Measurements from ENCODE around the gene GINS2.
A peak's percentile ranks its signal among the peaks of the same experiment; 100 is the strongest.

Gene GINS2

DNA sequence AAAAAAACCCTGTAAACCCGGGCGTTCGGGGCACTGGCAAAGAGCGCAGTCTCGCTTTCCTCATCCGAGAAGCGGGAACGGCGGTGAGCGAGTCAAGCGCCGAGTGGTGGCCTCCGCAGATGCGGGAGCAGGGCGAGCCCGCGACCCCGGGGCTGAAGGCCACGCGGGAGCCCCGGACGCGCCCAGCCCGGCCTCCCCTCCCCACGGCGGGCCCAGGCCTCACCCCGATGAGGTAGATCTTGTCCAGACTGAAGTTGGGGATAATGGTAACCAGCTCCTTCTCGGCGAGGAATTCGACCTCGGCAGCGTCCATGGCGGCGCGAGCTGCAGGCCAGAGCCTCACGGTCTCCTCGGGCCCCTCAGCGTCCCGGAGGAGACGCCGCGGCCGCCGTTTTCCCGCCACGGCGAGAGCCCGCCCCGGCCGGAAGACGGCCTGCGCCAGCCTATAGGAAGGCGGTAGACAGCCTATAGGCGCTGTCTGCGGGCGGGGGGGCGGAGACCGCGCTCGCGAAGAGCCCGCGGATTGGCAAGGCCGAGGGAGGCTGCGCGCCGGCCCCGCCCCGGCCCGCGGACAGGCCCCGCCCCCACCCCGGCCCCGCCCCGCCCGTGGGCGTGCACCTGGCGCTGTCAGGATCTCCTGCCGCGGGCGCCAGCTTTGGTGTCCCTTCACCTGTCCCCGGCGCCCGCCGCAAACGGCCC is at the start of gene GINS2:
Gene GINS2 (minus strand): TSS at position 369 of the 699 bp plus-strand sequence. CDS start 56 bp downstream, at position 313.
- Histone ChIP-seq H3K9ac (ENCODE audit: low read length) (peak within 1 kb of the TSS; percentile 98), H3K36me3 (ENCODE audit: control insufficient read depth, insufficient read depth, low read length) (peaks cover 17% of the 10 kb centered on the region), H3K9me3 (ENCODE audit: control insufficient read depth, insufficient read depth, low read depth, low read length) (no peaks in the 10 kb centered on the region), H3K27ac (ENCODE audit: low read depth, low read length) (peak within 1 kb of the TSS; percentile 92), H3K4me3 (ENCODE audit: low read depth, low read length) (peak within 1 kb of the TSS; percentile 95), H3K4me1 (ENCODE audit: control insufficient read depth, insufficient read depth, low read length) (peaks cover 7% of the 10 kb centered on the region), H3K27me3 (ENCODE audit: control insufficient read depth, insufficient read depth, low read length) (peaks cover 13% of the 10 kb centered on the region; the same call in 1 of the 2 replicates)

DNA sequence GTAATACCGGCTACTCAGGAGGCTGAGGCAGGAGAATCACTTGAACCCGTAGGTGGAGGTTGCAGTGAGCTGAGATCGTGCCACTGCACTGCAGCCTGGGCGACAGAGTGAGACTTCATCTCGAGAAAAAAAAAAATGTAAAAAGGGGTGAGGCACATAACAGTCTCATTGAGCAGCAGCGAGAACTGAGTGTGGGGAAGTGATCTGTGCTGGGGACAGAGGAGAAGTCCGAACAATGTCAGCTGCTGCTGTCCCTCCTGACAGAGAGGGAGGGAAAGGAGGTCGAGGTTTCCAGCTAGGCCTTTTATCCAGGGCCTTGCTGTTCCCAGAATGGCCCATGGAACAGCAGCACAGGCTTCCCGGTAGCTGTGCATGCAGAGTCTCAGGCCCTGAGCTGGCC is 48.2 kb upstream of the GINS2 start:
- Histone ChIP-seq H3K4me1 (ENCODE audit: control insufficient read depth, insufficient read depth, low read length) (peaks cover 20% of the 10 kb centered on the region), H3K9ac (ENCODE audit: low read length) (no peak overlapping the region), H3K27me3 (ENCODE audit: control insufficient read depth, insufficient read depth, low read length) (no peaks in the 10 kb centered on the region), H3K27ac (ENCODE audit: low read depth, low read length) (no peak overlapping the region), H3K36me3 (ENCODE audit: control insufficient read depth, insufficient read depth, low read length) (no peaks in the 10 kb centered on the region), H3K4me3 (ENCODE audit: low read depth, low read length) (no peak overlapping the region), H3K9me3 (ENCODE audit: control insufficient read depth, insufficient read depth, low read depth, low read length) (no peaks in the 10 kb centered on the region)

DNA sequence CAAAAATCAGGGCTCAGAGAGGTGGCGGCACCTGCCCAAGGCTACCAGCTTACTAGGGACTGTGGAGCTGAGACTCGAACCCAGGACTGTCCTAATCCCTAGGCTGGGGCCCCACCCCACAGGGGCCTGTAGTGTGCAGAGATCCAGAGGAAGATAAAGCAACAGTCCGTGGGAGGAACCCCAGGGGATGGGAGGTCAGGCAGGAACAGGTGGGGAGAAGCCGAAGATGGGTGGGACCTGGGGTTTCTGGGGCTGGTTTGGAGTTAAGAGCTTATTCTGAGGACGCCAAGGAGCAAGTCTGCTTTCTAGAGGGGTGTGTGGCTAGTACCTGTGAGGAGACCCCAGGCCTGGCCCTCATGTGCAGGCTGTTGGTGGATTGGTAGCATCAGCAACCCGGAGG is 47.2 kb upstream of the GINS2 start:
- Histone ChIP-seq H3K4me1 (ENCODE audit: control insufficient read depth, insufficient read depth, low read length) (peaks cover 20% of the 10 kb centered on the region), H3K36me3 (ENCODE audit: control insufficient read depth, insufficient read depth, low read length) (no peaks in the 10 kb centered on the region), H3K4me3 (ENCODE audit: low read depth, low read length) (no peak overlapping the region), H3K9ac (ENCODE audit: low read length) (no peak overlapping the region), H3K27me3 (ENCODE audit: control insufficient read depth, insufficient read depth, low read length) (no peaks in the 10 kb centered on the region), H3K27ac (ENCODE audit: low read depth, low read length) (no peak overlapping the region), H3K9me3 (ENCODE audit: control insufficient read depth, insufficient read depth, low read depth, low read length) (no peaks in the 10 kb centered on the region)

DNA sequence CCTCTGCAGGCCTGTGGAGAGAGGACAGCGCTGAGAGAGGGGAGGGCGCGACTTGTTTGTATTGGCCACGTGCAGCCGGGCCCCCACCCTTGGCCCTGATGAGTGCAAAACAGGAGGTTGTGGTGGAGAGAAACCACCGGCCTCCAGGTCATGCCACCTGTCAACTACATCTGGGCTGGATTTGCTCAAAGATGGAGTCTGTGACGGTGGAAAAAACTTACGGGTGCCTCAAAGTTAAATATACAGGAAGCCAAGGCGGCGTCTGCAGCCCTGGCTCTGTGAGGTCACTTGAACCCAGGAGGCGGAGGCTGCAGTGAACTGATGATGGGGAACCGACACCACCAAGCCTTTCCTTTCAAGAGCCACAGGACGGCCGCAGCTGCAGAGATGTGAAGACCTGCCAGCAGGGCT is 46.5 kb upstream of the GINS2 start:
- Histone ChIP-seq H3K4me3 (ENCODE audit: low read depth, low read length) (no peak overlapping the region), H3K36me3 (ENCODE audit: control insufficient read depth, insufficient read depth, low read length) (no peaks in the 10 kb centered on the region), H3K4me1 (ENCODE audit: control insufficient read depth, insufficient read depth, low read length) (peaks cover 20% of the 10 kb centered on the region), H3K9ac (ENCODE audit: low read length) (no peak overlapping the region), H3K9me3 (ENCODE audit: control insufficient read depth, insufficient read depth, low read depth, low read length) (no peaks in the 10 kb centered on the region), H3K27ac (ENCODE audit: low read depth, low read length) (no peak overlapping the region), H3K27me3 (ENCODE audit: control insufficient read depth, insufficient read depth, low read length) (no peaks in the 10 kb centered on the region)

DNA sequence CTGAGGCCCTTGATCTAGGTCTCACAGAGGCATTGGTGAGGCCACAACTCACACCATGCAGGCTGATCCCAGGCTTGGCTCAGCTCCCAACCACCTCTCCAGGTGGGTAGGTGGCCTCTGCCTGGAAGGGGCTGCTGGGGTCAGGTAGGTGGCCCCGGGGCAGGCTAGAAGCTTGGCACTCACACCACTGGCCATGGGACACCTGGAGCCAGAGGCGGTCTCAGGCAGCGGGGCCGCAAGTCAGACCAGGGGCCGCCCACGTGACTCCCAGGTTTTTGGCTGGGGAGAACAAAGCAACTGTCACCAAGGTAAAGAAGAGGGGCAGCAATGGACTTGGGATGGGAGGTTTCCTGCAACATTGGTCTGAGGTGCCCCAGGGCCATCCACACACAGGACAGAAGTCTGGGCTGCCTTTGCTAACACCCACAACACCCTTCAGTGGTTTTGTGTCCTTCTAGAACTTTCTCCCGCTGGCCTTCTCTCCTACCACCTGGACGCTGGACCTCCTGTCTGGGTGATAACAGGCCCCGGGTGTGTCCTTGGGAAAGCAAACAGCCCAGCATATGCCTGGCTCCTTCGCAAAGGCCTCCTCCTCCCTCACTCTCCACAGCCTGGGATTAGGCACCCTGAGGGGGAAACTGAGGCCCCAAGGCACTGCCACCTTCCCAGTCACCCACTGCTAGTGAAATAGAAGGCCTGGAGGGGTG is 45.7 kb upstream of the GINS2 start:
- Histone ChIP-seq H3K9ac (ENCODE audit: low read length) (no peak overlapping the region), H3K4me1 (ENCODE audit: control insufficient read depth, insufficient read depth, low read length) (peaks cover 28% of the 10 kb centered on the region), H3K4me3 (ENCODE audit: low read depth, low read length) (0 out of 2 replicates have a peak overlapping the region, but pooled peaks have one; percentile 4), H3K27me3 (ENCODE audit: control insufficient read depth, insufficient read depth, low read length) (no peaks in the 10 kb centered on the region), H3K9me3 (ENCODE audit: control insufficient read depth, insufficient read depth, low read depth, low read length) (no peaks in the 10 kb centered on the region), H3K36me3 (ENCODE audit: control insufficient read depth, insufficient read depth, low read length) (no peaks in the 10 kb centered on the region), H3K27ac (ENCODE audit: low read depth, low read length) (no peak overlapping the region)

DNA sequence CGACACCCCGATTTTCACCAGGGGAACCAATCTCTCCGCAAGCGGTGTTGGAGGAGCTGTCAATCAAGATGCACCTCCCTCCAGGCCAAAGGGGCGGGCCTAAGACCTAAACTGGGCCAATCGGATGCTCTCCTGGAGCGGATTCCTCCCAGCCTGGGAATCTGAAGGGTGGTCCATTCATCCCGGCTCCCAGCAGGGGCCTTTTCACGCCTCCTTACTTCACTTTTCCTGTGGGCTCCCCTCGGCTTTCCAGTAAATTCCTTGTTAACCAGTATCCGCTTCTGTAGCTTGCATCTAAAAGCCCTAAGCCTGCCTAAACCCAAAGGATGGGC is 45.1 kb upstream of the GINS2 start:
- Histone ChIP-seq H3K4me3 (ENCODE audit: low read depth, low read length) (0 out of 2 replicates have a peak overlapping the region, but pooled peaks have one; percentile 4), H3K9ac (ENCODE audit: low read length) (no peak overlapping the region)

DNA sequence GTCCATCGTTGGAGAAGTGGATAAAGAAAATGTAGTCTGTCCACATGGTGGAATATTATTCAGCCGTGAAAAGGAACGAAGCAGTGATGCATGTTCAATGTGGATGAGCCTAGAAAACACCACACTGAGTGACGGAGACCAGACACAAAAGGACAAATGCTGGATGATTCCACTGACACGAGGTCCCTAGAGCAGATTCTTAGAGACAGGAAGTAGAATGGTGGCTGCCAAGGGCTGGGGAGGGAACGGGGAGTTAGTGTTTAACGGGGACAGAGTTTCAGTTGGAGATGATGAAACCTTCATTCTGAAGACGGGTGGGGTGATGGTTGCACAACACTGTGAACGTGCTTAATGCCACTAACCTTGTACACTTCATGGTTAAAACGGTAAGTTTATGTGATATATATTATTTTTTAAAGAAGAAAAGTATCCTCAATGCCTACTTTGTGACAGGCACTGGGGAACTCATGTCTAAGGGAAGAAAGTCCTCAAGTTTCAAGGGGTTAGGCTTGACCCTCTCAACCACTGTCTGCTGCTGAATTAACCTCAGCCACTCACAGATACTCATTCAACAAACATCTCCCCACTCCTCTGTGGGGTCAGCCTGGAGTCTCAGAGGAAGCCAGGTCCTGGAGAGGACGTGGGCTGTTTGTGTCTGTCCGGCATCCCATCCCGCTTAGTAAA is 44.5 kb upstream of the GINS2 start:
- no peak overlapping the region for H3K27ac ChIP-seq (ENCODE audit: low read depth, low read length)
- no peak overlapping the region for H3K9ac ChIP-seq (ENCODE audit: low read length)
- H3K27me3 ChIP-seq (ENCODE audit: control insufficient read depth, insufficient read depth, low read length) = no peaks in the 10 kb centered on the region
- H3K4me3 ChIP-seq (ENCODE audit: low read depth, low read length) = no peak overlapping the region
- no peaks in the 10 kb centered on the region for H3K36me3 ChIP-seq (ENCODE audit: control insufficient read depth, insufficient read depth, low read length)
- H3K4me1 ChIP-seq (ENCODE audit: control insufficient read depth, insufficient read depth, low read length) = peaks cover 27% of the 10 kb centered on the region
- H3K9me3 ChIP-seq (ENCODE audit: control insufficient read depth, insufficient read depth, low read depth, low read length) = no peaks in the 10 kb centered on the region

More for the DNA sequence above, 45.1 kb upstream of the GINS2 start:
- Histone ChIP-seq H3K4me1 (ENCODE audit: control insufficient read depth, insufficient read depth, low read length) (peaks cover 29% of the 10 kb centered on the region), H3K9me3 (ENCODE audit: control insufficient read depth, insufficient read depth, low read depth, low read length) (no peaks in the 10 kb centered on the region), H3K36me3 (ENCODE audit: control insufficient read depth, insufficient read depth, low read length) (no peaks in the 10 kb centered on the region), H3K27ac (ENCODE audit: low read depth, low read length) (no peak overlapping the region), H3K27me3 (ENCODE audit: control insufficient read depth, insufficient read depth, low read length) (no peaks in the 10 kb centered on the region)

DNA sequence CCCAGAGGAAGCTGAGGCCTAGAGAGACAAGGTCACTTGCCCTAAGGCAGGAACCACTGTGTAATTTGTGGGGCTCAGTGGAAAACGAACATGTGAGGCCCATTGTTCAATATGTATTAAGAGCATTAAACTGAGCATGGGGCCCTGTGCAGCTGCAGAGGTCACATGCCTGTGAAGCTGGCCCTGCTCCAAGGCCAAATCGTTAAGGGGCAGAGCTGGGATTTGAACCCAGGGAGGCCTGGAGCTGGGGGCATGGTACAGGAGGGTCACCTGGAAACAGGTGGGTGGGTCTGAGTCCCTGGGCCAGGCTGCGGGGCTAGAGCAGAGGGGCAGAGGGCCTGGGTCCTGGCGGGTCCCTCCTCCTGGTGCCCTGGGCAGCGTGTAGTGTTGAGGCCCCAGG is 42.4 kb upstream of the GINS2 start:
- H3K27ac ChIP-seq (ENCODE audit: low read depth, low read length) = no peak overlapping the region
- no peak overlapping the region for H3K4me3 ChIP-seq (ENCODE audit: low read depth, low read length)
- H3K9me3 ChIP-seq (ENCODE audit: control insufficient read depth, insufficient read depth, low read depth, low read length) = no peaks in the 10 kb centered on the region
- no peaks in the 10 kb centered on the region for H3K27me3 ChIP-seq (ENCODE audit: control insufficient read depth, insufficient read depth, low read length)
- H3K9ac ChIP-seq (ENCODE audit: low read length) = no peak overlapping the region
- 0 out of 2 replicates have a peak, but pooled peaks cover 2% of the 10 kb centered on the region for H3K36me3 ChIP-seq (ENCODE audit: control insufficient read depth, insufficient read depth, low read length)
- peaks cover 27% of the 10 kb centered on the region for H3K4me1 ChIP-seq (ENCODE audit: control insufficient read depth, insufficient read depth, low read length)

DNA sequence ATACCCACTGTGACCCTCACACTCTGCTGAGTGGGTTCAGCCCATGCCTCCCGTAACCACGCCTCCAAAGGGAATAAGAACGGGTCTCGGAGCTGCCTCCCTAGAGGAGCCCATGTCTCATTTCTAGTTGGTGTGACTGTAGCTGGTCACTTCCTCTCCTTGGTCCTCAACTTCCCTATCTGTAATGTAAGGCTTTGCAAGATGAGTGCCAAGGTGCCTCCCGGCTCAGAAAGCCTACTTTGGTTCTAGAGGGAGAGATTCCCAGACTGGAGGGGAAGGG is 41.4 kb upstream of the GINS2 start:
- Histone ChIP-seq H3K4me3 (ENCODE audit: low read depth, low read length) (no peak overlapping the region), H3K9ac (ENCODE audit: low read length) (peak overlapping the region; percentile 43), H3K27ac (ENCODE audit: low read depth, low read length) (no peak overlapping the region), H3K4me1 (ENCODE audit: control insufficient read depth, insufficient read depth, low read length) (peaks cover 27% of the 10 kb centered on the region), H3K27me3 (ENCODE audit: control insufficient read depth, insufficient read depth, low read length) (no peaks in the 10 kb centered on the region), H3K36me3 (ENCODE audit: control insufficient read depth, insufficient read depth, low read length) (0 out of 2 replicates have a peak, but pooled peaks cover 5% of the 10 kb centered on the region), H3K9me3 (ENCODE audit: control insufficient read depth, insufficient read depth, low read depth, low read length) (no peaks in the 10 kb centered on the region)

DNA sequence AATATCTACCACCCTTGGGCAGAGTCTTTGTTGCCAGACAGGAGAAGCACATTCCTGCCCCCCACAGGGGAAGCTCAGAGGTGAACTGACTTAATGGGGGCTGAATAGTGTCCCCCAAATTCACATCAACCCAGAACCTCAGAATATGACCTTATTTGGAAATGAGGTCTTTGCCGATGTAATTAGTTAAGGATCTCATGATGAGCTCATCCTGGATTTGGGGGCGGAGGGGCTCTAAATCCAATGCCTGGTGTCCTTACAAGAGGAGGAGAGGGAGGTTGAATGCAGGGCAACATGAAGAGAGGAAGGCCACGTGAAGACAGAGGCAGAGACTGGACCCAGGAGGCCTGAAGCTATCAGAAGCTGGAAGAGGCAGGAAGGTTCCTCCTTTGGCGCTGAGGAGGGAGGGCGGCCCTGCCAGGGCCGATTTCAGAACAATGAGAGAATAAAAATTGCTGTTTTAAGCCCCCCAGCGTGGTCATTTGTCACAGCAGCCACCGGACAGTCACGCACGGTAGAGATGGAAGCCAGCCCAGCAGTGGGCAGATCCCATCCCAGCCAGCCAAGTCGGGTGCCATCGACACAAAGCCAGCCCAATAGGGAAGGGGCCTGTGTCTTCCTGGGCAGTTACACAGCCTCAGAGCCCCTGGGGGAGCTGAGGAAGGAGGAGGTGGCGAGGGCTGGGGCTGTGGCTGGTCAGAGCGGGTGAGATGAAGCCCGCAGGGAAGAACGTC is 40.9 kb upstream of the GINS2 start:
- H3K27me3 ChIP-seq (ENCODE audit: control insufficient read depth, insufficient read depth, low read length) = no peaks in the 10 kb centered on the region
- 0 out of 2 replicates have a peak, but pooled peaks cover 5% of the 10 kb centered on the region for H3K36me3 ChIP-seq (ENCODE audit: control insufficient read depth, insufficient read depth, low read length)
- peaks cover 23% of the 10 kb centered on the region for H3K4me1 ChIP-seq (ENCODE audit: control insufficient read depth, insufficient read depth, low read length)
- H3K9ac ChIP-seq (ENCODE audit: low read length) = peak overlapping the region; percentile 43
- no peak overlapping the region; the same call in 1 of the 2 replicates for H3K27ac ChIP-seq (ENCODE audit: low read depth, low read length)
- H3K4me3 ChIP-seq (ENCODE audit: low read depth, low read length) = no peak overlapping the region
- no peaks in the 10 kb centered on the region for H3K9me3 ChIP-seq (ENCODE audit: control insufficient read depth, insufficient read depth, low read depth, low read length)
